ENCODE data around the gene MRPL18.
"Not testable (repeated sequence)": the region's sequence is repeated elsewhere in the genome, so short reads cannot be mapped to it uniquely, and the experiment has no call there.

MRPL18 gene

GRCh38 chr6:159777240-159777904 is 12.9 kb upstream of the MRPL18 start:
- DNase-seq (ENCODE audit: low read depth): no peak

DNA sequence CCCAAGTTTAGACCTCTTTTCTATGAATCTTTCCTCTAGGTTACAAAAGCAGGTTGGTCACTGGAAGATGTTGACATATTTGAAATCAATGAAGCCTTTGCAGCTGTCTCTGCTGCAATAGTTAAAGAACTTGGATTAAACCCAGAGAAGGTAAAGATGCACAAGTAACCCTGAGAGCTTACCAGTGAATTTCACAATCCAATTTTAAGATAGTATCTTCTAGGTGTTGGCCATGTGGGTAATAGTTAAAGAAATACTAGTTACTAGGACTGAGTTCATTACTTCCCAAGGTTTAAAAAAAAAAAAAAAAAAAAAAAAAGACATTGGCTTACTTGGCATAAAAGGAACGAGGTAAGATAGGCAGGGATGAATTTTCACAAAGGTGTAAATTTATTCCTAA is 12.1 kb upstream of the MRPL18 start:
- no peak for DNase-seq (ENCODE audit: low read depth)

DNA sequence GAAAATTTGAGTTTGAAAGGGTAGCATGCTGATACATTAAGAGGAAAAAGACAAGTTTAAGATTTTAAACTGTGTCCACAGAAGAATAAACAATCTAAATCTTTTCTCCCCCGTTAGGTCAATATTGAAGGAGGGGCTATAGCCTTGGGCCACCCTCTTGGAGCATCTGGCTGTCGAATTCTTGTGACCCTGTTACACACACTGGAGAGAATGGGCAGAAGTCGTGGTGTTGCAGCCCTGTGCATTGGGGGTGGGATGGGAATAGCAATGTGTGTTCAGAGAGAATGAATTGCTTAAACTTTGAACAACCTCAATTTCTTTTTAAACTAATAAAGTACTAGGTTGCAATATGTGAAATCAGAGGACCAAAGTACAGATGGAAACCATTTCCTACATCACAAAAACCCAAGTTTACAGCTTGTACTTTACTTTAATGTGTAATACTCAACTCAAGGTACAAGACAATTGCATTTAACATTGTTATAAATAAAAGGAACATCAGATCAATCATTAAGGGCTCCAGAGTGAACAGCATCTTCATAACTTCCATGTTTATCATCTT is 11.6 kb upstream of the MRPL18 start:
- DNase-seq (ENCODE audit: low read depth): no peak

GRCh38 chr6:159788276-159788675 is 2.0 kb upstream of the MRPL18 start:
- no peak for DNase-seq (ENCODE audit: low read depth)

GRCh38 chr6:159788753-159789376 is 1.4 kb upstream of the MRPL18 start:
- peak; percentile 9 for DNase-seq (ENCODE audit: low read depth)

- peak; percentile 99 for DNase-seq (ENCODE audit: low read depth)
Observed at GRCh38 chr6:159789377-159790148, 704 bp upstream of the MRPL18 start, which contains the start of gene TCP1. Gene TCP1, minus strand, starts transcription at chr6:159789602. Its CDS starts 134 bp downstream, at chr6:159789468.

DNA sequence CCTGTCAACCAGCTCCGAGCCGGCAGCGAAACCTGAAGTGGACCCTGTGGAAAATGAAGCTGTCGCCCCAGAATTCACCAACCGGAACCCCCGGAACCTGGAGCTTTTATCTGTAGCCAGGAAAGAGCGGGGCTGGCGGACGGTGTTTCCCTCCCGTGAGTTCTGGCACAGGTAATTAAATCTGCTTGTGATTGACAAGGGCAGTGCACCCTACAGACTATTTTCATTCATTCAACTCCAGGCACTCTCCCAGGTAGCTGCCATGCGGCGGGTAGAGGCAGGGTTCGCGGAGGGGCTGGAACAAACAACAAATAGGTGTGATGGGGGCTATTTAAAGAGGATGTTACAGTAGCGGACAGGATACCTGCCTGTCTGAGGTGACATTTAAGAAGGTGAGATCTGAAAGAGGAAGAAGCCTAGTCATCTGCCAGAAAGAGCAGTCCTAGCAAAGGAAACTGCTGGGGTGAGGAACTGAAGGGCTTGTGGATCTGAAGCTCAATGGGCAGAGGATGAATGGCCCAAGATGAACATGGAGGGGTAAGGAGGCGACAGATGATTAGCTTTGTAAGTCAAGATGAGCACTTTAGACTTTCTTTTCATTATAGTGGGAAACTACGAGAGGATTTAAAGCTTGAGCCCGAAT is 810 bp downstream of the MRPL18 start:
- DNase-seq (ENCODE audit: low read depth): no peak

GRCh38 chr6:159794976-159795375 is 4.7 kb downstream of the MRPL18 start:
- DNase-seq (ENCODE audit: low read depth): not testable (repeated sequence)

DNA sequence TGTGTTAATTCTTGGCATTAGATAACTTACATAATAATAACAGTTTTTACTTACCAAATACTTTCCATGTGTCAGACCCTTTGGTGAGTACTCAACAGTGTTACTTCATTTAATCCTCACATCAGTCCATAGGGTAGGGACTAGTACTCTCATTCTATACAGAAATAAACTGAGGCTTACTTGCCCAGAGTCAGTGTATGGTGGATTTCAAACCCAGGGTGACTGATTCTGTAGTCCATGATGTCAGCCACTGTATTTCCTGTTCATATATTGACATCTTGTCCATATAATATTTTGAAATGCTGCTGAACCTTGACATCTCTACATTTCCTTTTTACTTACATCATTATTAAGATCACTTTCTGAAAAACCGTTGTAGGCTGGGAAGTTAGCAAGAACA is 7.3 kb downstream of the MRPL18 start:
- DNase-seq (ENCODE audit: low read depth): no peak

GRCh38 chr6:159800141-159800865 is 10.0 kb downstream of the MRPL18 start, which contains the start of gene PNLDC1:
Gene PNLDC1, plus strand, starts transcription at chr6:159800276. Its CDS starts 32 bp downstream, at chr6:159800308.
- no peak for DNase-seq (ENCODE audit: low read depth)

DNA sequence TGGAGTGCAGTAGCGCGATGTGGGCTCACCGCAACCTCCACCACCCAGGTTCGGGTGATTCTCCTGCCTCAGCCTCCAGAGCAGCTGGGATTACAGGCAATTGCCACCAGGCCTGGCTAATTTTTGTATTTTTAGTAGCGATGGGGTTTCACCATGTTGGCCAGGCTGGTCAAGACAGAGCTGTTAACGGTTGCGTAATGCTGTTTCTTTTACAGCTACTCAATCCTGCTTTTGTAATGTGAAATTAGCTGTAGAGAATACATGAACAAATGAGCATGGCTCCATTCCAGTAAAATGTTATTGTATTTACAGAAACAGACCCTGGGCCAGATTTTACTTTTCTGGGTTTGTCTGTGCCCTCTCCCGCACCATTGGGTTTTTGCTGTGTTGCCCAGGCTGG is 11.7 kb downstream of the MRPL18 start:
- DNase-seq (ENCODE audit: low read depth): no peak

DNA sequence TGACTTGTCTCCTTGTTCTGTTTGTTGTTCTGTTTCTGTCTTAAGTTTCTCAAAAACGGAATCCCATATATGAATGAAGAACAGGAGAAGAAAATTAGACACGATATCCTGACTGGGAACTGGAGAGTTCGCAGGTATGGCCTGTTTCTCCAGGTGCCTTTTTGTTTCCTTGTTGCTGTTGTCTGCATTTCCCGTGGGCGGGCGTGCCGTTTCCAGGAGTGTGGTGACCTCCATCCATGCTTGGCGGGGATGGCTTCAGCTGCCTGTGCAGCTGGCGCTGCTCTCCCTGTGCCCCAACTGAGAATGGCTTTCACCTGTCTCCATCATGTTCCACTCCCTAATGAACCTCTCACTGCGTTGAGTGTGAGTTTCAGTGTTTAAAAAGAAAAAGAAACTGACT is 14.2 kb downstream of the MRPL18 start:
- no peak for DNase-seq (ENCODE audit: low read depth)

GRCh38 chr6:159805440-159806020 is 15.3 kb downstream of the MRPL18 start:
- no peak for DNase-seq (ENCODE audit: low read depth)

GRCh38 chr6:159806021-159806458 is 15.8 kb downstream of the MRPL18 start:
- no peak for DNase-seq (ENCODE audit: low read depth)

DNA sequence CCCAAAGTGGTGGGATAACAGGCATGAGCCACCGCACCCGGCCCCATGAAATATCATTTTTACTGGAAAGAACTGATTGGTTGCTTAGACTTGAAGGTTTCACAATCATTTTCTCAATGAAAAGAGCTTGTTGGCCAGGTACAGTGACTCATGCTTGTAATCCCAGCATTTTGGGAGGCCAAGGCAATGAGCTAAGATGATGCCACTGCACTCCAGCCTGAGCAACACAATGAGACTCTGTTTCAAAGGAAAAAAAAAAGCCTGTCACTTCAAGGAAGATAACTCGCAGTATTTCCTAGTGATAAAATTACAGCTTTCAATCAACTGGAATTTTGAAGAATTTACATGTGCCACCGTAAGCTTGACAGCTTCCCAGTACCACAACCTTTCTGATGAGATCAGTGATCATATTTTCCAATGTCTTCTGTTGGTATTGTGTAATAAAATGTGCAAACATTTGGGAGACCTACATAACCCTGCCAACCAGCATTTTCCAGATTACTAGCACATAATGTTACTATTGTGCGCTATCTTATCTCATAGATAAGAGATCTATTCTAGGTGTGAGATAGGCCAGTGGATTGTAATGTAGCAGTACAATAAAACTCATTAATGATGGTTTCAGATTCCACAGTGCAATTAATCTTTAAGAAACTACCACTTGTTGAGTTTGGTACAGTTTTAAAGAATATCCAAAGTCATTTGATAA is 17.0 kb downstream of the MRPL18 start:
- no peak for DNase-seq (ENCODE audit: low read depth)

GRCh38 chr6:159808647-159809046 is 18.4 kb downstream of the MRPL18 start:
- no peak for DNase-seq (ENCODE audit: low read depth)

DNA sequence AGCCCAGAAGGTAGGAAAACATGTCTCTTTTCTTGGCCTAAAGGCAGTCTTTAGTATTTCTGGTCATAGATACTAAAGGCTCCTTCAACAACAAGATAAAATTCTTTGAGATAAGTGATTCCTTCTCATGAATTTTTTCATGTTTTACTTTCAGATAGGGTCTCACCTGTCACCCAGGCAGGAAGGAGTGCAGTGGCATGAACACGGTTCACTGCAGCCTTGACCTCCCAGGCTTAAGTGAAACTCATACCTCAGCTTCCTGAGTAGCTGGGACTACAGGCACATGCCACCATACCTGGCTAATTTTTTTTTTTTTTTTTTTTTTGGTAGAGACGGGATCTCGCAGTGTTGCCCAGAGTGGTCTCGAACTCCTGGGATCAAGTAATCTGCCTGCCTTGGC is 18.9 kb downstream of the MRPL18 start:
- no peak for DNase-seq (ENCODE audit: low read depth)

DNA sequence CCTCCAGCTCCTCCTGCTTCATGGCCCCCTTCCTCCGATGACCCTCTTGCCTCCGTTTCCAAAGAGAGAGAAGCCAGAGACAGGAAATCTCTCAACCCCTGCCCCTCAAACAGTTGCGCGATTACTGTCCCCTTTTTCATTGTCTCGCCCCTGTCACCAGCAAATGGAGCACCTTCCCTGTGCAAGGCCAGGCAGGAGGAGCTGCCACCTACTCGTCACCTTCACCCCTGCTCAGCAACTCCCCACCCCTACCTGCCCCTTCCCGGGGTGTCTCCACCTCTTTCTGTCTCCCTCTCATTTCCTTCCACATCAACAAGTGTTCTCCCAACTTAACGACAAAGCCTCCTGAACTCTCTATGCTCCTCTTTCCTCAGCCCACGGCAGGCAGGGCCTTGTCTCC is 23.5 kb downstream of the MRPL18 start:
- DNase-seq (ENCODE audit: low read depth): no peak

DNA sequence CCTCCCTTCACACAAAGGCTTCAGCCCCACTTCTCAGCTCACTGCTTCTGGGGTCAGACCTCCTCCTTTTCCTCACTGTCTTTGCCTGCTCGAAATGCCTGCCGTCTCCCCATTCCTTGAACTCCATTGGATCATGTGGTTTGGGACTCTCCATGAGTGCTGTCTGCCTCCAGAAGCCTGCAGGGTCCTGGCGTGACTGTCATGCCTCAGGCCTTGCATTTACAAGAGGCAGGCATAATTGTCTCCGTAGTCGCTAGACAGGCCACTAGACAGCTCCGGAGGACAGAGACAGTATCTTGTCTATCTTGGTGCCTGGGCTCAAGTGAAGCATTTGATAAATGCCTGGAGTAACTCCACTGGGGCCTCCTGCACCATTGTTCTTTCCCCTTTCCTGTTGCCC is 25.1 kb downstream of the MRPL18 start:
- DNase-seq (ENCODE audit: low read depth): no peak

- not testable (repeated sequence) for DNase-seq (ENCODE audit: low read depth)
Observed at GRCh38 chr6:159816775-159817174, 26.5 kb downstream of the MRPL18 start.

Data from activated T-helper 9 cell treated with anti-CD3 and anti-CD28 coated beads, Interleukin-2, amount 50 U/mL, for 16 hours (primary cell).